ENCODE measurements around the gene AKR1C2.
"Not testable (repeated sequence)": the region's sequence is repeated elsewhere in the genome, so short reads cannot be mapped to it uniquely, and the experiment has no call there.

AKR1C2 gene

DNA sequence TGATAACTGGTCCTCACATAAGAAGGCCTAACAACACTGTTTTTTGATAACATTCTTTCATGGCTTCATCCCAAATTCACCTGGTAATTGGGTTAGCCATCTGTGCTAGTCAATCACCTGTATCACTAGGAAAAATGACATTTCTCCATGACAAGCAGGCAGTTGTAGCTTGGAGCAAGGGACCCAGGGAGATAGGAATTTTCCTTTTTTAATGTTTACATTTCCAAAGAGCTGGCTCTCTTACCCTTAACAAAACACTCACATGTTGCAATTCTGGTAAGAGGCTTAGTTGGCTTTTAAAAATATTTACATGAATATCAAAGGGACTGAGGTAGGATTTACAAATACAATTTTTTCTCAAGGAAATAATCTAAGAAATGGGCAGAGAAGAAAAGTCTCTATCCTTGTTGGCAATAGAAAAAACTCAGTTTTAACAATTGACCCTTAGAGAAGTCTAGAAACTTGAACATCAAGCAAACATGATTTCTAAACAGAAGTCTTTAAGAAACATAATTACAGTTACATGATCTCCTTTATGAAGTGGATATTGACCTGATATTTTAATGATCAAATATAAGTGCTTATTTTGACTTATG, 56.5 kb downstream of the AKR1C2 start:
- TF ChIP-seq, protein P1, sequence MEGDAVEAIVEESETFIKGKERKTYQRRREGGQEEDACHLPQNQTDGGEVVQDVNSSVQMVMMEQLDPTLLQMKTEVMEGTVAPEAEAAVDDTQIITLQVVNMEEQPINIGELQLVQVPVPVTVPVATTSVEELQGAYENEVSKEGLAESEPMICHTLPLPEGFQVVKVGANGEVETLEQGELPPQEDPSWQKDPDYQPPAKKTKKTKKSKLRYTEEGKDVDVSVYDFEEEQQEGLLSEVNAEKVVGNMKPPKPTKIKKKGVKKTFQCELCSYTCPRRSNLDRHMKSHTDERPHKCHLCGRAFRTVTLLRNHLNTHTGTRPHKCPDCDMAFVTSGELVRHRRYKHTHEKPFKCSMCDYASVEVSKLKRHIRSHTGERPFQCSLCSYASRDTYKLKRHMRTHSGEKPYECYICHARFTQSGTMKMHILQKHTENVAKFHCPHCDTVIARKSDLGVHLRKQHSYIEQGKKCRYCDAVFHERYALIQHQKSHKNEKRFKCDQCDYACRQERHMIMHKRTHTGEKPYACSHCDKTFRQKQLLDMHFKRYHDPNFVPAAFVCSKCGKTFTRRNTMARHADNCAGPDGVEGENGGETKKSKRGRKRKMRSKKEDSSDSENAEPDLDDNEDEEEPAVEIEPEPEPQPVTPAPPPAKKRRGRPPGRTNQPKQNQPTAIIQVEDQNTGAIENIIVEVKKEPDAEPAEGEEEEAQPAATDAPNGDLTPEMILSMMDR (IDR thresholded peaks at IDR 0.05; ENCODE audit: low read length, missing control alignments), result no peak
- DNase-seq (ENCODE audit: low read depth), result peak; percentile 50
- no peak overlapping the region for H3K4me3 ChIP-seq (replicated peaks; ENCODE audit: low read depth, low read length)

DNA sequence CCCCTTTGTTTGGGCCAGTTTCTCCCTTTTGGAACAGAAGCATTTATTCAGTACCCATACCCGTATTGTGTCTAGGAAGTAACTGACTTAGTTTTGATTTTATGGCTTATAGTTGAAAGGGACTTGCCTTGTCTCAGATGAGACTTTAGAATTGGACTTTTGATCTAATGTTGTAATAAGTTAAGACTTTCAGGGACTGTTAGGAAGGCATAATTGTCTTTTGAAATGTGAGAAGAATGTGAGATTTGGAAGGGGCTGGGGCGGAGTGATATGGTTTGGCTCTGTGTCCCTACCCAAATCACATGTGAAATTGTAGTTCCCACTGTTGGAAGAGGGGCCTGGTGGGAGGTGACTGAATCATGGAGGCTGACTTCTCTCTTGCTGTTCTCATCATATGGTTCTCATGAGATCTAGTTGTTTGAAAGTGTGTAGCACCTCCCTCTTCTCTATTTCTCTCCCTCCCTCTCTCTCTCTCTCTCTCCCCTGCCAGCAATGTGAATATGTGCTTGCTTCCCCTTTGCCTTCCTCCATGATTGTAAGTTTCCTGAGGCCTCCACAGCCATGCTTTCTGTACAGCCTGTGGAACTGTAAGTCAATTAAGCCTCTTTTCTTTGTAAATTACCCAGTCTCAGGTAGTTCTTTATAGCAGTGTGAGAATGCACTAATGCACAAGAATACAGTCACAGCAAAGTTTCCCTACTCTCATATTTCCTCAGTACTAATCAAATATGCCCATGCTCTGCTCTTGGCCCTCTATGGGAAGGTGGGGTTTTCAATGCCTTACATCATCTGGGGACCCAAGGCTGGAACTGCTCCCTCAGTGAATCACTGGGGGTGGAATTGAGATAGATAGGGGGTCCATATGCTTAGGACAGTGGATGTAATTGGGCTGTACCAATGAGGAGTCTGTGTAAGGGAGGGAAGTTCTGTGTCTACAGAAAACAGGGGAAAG, 57.6 kb downstream of the AKR1C2 start:
- H3K4me3 ChIP-seq (replicated peaks; ENCODE audit: low read depth, low read length), result no peak overlapping the region
- TF ChIP-seq, protein P1 (IDR thresholded peaks at IDR 0.05; ENCODE audit: low read length, missing control alignments), result no peak
- no peak for DNase-seq (ENCODE audit: low read depth)

GRCh38 chr10:4944841-4945240, 58.8 kb downstream of the AKR1C2 start:
- TF ChIP-seq, protein P1 (IDR thresholded peaks at IDR 0.05; ENCODE audit: low read length, missing control alignments), result no peak
- DNase-seq (ENCODE audit: low read depth), result no peak
- H3K4me3 ChIP-seq (replicated peaks; ENCODE audit: low read depth, low read length), result no peak overlapping the region

DNA sequence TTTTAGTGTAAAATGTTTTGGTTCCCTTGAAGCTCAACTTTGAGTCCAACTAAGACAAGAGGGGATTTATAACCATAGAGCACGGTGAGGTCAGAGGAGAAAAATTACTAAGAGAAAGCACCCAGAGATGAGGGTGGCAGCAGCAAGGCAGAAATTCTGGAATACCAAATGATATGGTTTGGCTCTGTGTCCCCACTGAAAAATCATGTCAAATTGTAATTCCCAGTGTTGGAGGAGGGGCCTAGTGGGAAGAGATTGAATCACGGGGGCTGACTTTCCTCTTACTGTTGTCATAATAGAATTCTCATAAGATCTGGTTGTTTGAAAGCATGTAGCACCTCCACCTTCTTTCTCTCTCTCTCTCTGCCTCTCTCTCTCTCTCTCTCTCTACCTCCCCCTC, 59.8 kb downstream of the AKR1C2 start:
- TF ChIP-seq, protein P1 (IDR thresholded peaks at IDR 0.05; ENCODE audit: low read length, missing control alignments), result no peak
- no peak for DNase-seq (ENCODE audit: low read depth)
- no peak overlapping the region for H3K4me3 ChIP-seq (replicated peaks; ENCODE audit: low read depth, low read length)

- not testable (repeated sequence) for H3K4me3 ChIP-seq (replicated peaks; ENCODE audit: low read depth, low read length)
Measured at GRCh38 chr10:4943416-4943815, 60.2 kb downstream of the AKR1C2 start.

DNA sequence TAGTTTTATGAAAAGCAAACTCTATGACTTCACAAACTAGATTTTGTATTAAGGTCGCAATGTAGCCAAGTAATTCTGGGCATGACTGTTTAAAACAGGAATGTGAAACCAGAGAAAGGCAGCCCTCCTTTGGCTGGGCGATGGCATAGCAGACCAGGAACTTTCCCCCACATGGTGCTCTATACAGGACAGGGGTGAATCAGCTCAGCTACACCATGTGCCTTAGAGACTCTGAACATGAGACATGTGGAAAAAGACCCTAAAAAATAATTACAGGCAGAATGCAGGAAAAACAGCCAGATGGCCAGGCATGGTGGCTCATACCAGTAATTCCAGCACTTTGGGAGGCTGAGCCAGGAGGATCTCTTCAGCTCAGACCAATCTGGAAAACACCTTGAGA, 60.7 kb downstream of the AKR1C2 start:
- DNase-seq (ENCODE audit: low read depth), result peak; percentile 68
- TF ChIP-seq, protein P1 (IDR thresholded peaks at IDR 0.05; ENCODE audit: low read length, missing control alignments), result peak; percentile 20
- H3K4me3 ChIP-seq (replicated peaks; ENCODE audit: low read depth, low read length), result not testable (repeated sequence)

More at GRCh38 chr10:4943416-4943815, 60.2 kb downstream of the AKR1C2 start:
- not testable (repeated sequence) for DNase-seq (ENCODE audit: low read depth)

DNA sequence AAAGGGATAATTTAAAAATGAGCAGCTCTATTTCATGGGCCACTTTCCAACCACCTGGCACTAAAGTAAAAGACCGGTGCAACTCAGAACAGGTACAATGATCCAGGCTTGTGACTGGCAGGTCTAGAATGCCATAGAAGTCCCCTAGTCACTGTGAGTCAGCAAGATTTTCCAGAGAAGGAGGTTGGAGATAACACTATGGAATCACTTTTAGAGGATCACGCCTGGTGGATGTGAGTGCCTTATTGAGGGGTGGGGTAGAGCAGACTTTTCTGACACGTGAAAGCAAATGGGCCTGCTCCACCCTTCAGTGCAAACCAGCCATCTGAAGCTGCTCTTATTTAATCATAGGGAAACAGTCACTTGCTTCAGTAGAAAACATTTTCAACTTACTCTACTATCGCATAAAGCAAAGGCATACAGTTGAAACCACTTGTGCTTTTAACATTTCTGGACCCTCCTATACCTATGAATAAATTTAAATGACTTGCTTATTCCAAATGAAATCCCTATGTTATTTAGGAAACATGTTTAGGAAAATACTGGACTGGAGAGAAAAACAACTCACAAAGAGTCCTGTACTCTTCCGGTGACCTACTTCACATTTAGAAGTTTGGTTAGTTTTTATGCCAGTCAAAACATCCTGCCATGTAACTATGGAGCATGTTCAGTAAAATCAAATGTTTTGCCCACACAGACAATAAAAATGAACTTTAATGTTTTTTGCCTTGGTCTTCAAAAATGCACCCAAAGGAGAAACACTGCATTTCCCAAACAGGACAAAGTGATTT, 61.9 kb downstream of the AKR1C2 start:
- TF ChIP-seq, protein P1 (IDR thresholded peaks at IDR 0.05; ENCODE audit: low read length, missing control alignments), result no peak
- DNase-seq (ENCODE audit: low read depth), result peak; percentile 18
- no peak overlapping the region for H3K4me3 ChIP-seq (replicated peaks; ENCODE audit: low read depth, low read length)

GRCh38 chr10:4940909-4941308, 62.7 kb downstream of the AKR1C2 start:
- DNase-seq (ENCODE audit: low read depth); H3K4me3 ChIP-seq (replicated peaks; ENCODE audit: low read depth, low read length): not testable (repeated sequence)

- DNase-seq (ENCODE audit: low read depth); H3K4me3 ChIP-seq (replicated peaks; ENCODE audit: low read depth, low read length): not testable (repeated sequence)
Measured at GRCh38 chr10:4940073-4940428, 63.6 kb downstream of the AKR1C2 start.

Data from fibroblast of pulmonary artery (primary cell).